GM10266 (cell line): ENCODE results near the gene UNC5B.
"Not testable (repeated sequence)": the region's sequence is repeated elsewhere in the genome, so short reads cannot be mapped to it uniquely, and the experiment has no call there.

ENCODE experiments used
- DNase-seq: peaks from one replicate; pipeline ENCODE4 v3.0.0; 2012; ENCODE audit errors: extremely low spot score
- TF ChIP-seq, protein P1 (sequence below): IDR thresholded peaks from 2 replicates; pipeline ENCODE4 v1.5.1; 2012; ENCODE audit warnings: mild to moderate bottlenecking, low read depth; ENCODE audit not compliant: control insufficient read depth, insufficient read depth; ENCODE audit errors: missing control alignments

Gene UNC5B

DNA sequence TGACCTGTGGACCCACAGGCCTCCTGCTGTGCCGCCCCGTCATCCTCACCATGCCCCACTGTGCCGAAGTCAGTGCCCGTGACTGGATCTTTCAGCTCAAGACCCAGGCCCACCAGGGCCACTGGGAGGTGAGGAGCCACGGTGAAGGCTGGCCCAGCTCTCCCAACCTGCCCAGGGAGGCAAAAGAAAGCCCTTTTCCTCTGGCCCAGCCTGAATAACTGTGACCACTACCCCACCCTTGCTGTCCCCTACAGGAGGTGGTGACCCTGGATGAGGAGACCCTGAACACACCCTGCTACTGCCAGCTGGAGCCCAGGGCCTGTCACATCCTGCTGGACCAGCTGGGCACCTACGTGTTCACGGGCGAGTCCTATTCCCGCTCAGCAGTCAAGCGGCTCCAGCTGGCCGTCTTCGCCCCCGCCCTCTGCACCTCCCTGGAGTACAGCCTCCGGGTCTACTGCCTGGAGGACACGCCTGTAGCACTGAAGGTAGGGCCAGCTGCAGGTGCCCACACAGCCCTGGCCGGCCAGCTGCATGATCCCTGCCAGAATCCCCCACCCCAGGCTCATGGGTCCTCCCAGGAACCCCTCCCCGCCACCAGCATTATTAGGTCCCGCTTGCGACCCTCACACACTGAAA is 81.2 kb downstream of the UNC5B start:
- TF ChIP-seq, protein P1, sequence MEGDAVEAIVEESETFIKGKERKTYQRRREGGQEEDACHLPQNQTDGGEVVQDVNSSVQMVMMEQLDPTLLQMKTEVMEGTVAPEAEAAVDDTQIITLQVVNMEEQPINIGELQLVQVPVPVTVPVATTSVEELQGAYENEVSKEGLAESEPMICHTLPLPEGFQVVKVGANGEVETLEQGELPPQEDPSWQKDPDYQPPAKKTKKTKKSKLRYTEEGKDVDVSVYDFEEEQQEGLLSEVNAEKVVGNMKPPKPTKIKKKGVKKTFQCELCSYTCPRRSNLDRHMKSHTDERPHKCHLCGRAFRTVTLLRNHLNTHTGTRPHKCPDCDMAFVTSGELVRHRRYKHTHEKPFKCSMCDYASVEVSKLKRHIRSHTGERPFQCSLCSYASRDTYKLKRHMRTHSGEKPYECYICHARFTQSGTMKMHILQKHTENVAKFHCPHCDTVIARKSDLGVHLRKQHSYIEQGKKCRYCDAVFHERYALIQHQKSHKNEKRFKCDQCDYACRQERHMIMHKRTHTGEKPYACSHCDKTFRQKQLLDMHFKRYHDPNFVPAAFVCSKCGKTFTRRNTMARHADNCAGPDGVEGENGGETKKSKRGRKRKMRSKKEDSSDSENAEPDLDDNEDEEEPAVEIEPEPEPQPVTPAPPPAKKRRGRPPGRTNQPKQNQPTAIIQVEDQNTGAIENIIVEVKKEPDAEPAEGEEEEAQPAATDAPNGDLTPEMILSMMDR: no peak
- DNase-seq: no peak

DNA sequence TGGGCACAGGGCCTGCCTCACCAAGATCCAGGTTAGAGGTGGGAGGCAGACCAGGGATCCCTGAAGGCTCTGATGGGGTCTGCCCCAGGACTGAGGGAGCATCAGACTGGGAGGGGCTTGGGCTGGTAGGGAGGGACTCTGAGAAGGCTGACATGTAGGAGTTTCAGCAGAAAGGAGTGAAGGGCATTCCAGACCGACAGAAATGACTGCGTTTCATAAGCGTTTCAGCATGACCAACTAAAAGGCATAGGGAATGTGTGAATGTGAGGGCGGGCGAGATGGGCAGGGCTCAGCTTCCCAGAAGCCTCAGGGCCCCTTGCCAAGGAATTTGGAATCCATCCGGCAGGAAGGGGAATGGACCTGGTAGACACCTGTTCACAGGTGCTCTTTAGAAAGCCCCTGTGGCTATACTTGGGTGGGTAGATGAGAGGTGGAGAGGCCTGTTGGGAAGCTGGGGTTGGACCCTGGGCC is 81.8 kb downstream of the UNC5B start:
- TF ChIP-seq, protein P1: no peak
- DNase-seq: no peak

DNA sequence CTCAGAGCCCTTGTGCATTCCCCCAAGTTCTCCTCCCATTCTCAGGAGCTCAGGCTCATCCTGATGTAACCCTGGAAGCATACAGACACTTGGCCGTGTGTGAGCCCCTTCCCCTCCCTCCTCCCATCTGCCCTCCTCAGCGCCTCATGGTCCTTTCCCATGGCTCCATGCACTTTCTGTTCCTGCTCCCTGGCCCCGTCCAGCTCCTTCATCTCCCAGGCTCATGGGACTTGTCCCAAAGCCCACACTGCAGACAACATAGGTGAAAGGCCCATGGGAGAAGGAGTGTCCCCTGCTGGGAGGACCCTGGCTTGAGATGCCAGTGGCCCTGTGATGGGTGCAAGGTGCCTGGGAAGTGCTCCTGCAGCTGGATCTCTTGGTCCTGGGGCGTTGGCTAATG is 82.5 kb downstream of the UNC5B start:
- DNase-seq: no peak
- TF ChIP-seq, protein P1: no peak

DNA sequence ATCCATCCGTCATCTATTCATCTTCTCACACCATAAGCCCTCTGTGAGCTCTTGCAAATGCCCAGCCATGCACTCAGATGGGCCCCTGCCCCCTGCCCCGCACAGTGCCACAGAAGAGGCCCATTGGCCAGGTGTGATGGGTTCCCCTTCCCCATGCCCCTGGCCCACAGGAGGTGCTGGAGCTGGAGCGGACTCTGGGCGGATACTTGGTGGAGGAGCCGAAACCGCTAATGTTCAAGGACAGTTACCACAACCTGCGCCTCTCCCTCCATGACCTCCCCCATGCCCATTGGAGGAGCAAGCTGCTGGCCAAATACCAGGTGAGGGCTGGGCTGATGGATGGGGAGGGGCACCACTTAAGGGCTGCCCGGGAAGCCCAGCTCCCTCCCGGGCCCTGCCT is 83.3 kb downstream of the UNC5B start:
- DNase-seq: no peak
- TF ChIP-seq, protein P1: no peak

DNA sequence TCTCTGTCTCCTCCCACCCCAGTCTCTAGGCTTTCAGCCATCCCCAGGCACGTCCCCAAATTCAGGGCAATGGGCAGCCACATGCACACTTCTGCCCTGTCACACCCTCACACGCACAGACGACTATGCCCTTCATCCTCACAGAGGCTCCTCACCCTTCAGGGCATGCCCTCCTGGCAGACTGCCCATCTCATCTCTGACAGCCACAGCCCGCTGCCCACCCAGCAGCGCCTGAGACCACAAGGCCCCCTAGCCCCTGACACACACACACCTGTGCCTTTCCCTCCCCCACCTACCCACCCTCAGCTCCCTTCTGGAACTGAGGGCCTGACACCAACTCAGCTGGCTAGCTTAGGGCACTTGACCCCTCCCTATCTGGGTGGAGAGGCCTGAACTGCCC is 83.7 kb downstream of the UNC5B start:
- no peak for DNase-seq
- TF ChIP-seq, protein P1: no peak

DNA sequence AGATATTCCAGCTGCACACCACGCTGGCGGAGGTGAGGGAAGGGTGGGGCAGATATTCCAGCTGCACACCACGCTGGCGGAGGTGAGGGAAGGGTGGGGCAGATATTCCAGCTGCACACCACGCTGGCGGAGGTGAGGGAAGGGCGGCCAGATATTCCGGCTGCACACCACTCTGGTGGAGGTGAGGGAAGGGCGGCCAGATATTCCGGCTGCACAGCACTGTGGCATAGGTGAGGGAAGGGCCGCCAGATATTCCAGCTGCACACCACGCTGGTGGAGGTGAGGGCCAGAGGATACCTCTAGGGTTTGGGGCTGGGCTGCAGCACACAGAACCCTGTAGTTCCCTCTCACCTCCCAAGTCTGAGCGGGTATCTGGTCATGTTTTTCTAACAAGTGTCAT is 84.4 kb downstream of the UNC5B start:
- not testable (repeated sequence) for DNase-seq

DNA sequence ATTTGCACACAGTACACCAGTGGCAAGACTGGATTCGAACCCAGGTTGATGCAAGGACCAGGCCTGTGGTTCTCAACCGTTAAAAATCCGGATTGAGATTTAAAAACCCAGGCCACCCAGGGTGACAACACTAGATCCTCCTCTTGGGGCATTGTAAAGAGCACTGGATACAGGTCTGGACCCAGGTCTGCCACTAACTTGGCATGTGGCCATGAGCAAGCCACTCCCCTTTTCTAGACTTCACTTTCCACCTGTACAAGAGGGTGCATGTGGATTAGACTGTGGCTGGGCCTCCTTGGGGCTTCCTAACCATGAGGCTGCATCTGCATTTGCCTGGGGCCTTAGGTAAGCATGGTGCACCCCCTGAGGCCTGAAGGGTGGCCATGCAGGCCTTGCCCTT is 85.0 kb downstream of the UNC5B start:
- TF ChIP-seq, protein P1: no peak
- DNase-seq: no peak

DNA sequence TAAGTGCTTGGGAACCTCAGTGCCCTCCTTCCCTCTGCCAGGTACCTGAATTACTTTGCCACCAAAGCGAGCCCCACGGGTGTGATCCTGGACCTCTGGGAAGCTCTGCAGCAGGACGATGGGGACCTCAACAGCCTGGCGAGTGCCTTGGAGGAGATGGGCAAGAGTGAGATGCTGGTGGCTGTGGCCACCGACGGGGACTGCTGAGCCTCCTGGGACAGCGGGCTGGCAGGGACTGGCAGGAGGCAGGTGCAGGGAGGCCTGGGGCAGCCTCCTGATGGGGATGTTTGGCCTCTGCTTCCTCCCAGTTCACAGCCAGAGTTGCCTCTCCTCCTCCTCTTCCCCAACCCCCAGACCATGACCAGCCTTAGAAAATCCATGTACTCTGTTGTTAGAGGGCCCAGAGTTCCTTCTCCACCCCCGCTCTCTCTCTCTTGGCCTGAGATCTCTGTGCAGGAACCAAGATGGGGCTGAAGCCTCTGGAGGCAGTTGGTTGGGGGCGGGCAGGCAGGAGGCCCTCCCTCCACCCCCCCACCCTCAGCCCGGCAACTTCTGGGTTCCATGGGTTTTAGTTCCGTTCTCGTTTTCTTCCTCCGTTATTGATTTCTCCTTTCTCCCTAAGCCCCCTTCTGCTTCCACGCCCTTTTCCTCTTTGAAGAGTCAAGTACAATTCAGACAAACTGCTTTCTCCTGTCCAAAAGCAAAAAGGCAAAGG is 86.9 kb downstream of the UNC5B start:
- DNase-seq: no peak
- TF ChIP-seq, protein P1: no peak
